Activated naive CD8-positive, alpha-beta T cell treated with anti-CD3 and anti-CD28 coated beads, Interleukin-2, amount 50 U/mL, for 24 hours (primary cell): Measurements from ENCODE around the gene GTPBP3.

ENCODE experiments used
- ATAC-seq: fragments of 150-1000 bp; cut with Tn5 transposase; one replicate; pipeline ENCODE4 v1.10.0; 2021
- DNase-seq: peaks from one replicate; pipeline ENCODE4 v3.0.0; 2021
- H3K27ac Mint-ChIP-seq: one replicate; pipeline ENCODE4 v1.8.0; 2021; ENCODE audit warnings: mild to moderate bottlenecking, mixed read lengths
- H3K27me3 Mint-ChIP-seq: one replicate; pipeline ENCODE4 v1.8.0; 2021; ENCODE audit warnings: mixed read lengths
- H3K36me3 Mint-ChIP-seq: one replicate; pipeline ENCODE4 v1.8.0; 2021; ENCODE audit warnings: low read depth, mixed read lengths
- H3K4me1 Mint-ChIP-seq: one replicate; pipeline ENCODE4 v1.8.0; 2021; ENCODE audit warnings: mixed read lengths
- H3K4me3 Mint-ChIP-seq: one replicate; pipeline ENCODE4 v1.8.0; 2021; ENCODE audit warnings: mild to moderate bottlenecking, moderate library complexity, mixed read lengths
- H3K9me3 Mint-ChIP-seq: one replicate; pipeline ENCODE4 v1.8.0; 2021; ENCODE audit warnings: mixed read lengths

Gene GTPBP3

DNA sequence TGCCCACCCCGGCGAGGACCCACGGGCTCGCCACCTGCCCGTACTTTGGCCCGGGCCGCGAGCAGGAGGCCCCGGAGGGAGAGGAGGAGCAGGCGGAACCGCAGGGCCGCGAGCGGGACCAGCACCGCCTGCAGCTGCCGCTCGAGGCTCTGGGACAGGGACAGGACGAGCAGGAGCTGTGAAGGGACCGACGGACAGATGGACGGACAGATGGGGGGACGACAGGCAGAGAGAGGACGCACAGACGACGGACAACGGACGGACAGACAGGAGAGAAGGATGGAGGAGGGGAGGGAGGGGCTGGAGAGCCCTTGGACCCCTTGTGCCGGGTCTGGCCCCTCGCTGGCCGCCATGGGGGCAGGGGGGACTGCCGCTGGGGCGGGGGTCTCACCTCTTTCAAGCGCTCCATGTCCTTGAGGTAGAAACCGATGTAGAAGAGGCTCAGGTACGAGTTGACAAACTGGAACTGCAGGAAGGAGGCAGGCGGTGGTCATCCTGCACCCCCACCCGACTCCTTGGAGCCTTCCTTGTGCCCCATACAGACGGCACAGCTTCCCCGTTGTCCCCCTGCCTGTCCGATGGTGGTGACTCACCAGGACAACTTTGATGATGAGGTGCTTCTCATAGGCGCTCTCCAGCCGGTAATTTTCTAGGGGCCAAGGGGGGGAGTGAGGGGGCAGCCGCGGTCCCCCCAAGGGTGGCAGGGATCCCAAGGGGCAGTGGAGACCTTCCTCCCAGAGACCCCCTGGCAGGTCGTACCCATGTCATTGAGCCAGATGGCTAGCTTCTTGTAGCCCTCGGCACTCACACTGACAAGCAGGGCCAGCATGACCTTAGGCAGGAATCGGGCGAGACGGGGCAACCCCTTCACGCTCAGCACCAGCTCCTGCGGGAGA, 7.7 kb upstream of the GTPBP3 start:
- ATAC-seq: no peak
- peaks cover 15% of the 10 kb centered on the region for H3K4me1 Mint-ChIP-seq
- H3K4me3 Mint-ChIP-seq: no peak overlapping the region

DNA sequence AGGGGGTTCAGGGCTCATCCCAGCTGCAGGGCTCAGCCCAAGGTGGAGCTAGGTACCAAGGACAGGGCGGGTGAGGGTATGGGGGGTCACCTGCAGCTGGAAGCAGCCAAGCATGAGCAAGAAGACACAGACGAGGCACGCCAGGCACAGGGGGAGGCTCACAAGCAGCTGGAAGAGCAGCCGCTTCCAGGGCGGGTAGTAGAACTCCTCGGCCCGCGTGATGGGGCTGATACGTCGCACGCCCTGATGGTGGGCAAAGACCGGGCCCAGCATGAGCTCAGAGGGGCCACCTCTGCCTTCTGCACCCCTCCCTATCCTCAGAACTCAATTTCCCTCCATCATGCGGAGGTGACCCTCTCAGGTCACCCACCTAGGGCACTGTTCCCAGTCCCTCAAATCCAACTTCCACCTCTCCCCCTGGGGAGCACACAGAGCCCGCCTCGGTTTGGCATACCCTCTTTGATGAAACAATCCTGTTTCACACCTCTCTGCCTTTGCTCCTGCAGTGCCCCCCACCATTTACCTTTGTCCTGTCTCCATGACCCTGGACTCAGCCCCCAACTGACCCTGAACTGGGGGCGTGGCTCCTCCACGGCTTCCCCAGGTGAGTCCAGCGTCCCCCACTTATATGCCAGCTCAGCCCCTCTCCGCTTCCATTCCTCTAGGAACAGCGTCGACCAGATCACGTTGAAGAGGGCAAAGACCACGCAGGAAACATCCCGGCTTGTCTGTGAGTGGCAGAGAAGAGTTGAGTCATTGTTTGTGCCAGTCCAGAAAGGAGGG, 6.9 kb upstream of the GTPBP3 start:
- Mint-ChIP-seq H3K27me3 (no peaks in the 10 kb centered on the region), H3K9me3 (no peaks in the 10 kb centered on the region), H3K4me3 (no peak overlapping the region), H3K4me1 (peaks cover 22% of the 10 kb centered on the region), H3K27ac (no peak overlapping the region), H3K36me3 (no peaks in the 10 kb centered on the region)
- ATAC-seq: no peak
- no peak for DNase-seq

More for the DNA sequence above, 7.7 kb upstream of the GTPBP3 start:
- DNase-seq: no peak
- Mint-ChIP-seq H3K9me3 (no peaks in the 10 kb centered on the region), H3K27me3 (no peaks in the 10 kb centered on the region), H3K27ac (no peak overlapping the region), H3K36me3 (no peaks in the 10 kb centered on the region)

DNA sequence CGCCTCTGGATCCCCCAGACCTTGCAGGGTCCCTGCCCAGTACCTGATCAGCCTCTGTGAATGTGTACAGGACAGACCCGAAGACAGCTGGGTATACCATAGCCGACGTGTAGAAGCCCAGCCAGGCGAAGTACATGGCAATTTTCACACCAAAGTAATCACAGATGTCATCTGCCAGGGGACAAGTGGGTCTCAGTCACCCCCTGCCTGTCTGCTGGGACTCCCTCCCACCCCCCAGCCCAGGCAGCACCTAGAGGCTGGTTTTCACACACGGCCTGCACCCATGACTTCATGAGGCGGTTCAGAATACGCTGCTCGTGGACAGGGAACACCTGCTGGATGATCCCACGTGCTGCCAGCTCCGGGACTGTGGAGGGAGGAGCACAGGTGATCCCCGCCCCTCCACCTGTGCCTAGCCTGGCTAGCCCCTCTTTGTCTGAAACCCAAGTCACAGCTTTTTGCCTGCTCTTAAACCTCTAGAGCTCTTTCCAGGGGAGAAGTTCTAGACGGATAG, 6.3 kb upstream of the GTPBP3 start:
- H3K36me3 Mint-ChIP-seq: no peaks in the 10 kb centered on the region
- H3K4me3 Mint-ChIP-seq: no peak overlapping the region
- no peak overlapping the region for H3K27ac Mint-ChIP-seq
- no peak for DNase-seq
- H3K4me1 Mint-ChIP-seq: peaks cover 25% of the 10 kb centered on the region
- H3K27me3 Mint-ChIP-seq: no peaks in the 10 kb centered on the region
- H3K9me3 Mint-ChIP-seq: no peaks in the 10 kb centered on the region
- ATAC-seq: no peak

DNA sequence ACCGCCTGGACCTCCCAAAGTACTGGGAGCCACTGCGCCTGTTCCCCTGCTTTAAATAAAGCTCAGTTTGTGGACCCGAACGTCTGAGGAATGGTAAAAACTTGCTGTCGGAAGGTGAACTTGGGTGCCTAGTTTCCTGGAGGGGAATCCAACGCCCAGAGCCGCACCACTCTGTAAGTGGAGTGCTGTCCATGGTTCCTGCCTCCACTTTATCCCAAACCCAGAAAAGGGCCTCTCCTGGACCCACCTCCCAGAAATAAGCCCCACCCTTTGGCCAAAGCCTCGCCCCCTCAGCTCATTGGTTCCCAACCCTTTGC, 5.0 kb upstream of the GTPBP3 start:
- H3K9me3 Mint-ChIP-seq: no peaks in the 10 kb centered on the region
- H3K27ac Mint-ChIP-seq: no peak overlapping the region
- DNase-seq (no peak), ATAC-seq (no peak)
- no peak overlapping the region for H3K4me3 Mint-ChIP-seq
- H3K4me1 Mint-ChIP-seq: peaks cover 26% of the 10 kb centered on the region
- no peaks in the 10 kb centered on the region for H3K27me3 Mint-ChIP-seq
- H3K36me3 Mint-ChIP-seq: no peaks in the 10 kb centered on the region

DNA sequence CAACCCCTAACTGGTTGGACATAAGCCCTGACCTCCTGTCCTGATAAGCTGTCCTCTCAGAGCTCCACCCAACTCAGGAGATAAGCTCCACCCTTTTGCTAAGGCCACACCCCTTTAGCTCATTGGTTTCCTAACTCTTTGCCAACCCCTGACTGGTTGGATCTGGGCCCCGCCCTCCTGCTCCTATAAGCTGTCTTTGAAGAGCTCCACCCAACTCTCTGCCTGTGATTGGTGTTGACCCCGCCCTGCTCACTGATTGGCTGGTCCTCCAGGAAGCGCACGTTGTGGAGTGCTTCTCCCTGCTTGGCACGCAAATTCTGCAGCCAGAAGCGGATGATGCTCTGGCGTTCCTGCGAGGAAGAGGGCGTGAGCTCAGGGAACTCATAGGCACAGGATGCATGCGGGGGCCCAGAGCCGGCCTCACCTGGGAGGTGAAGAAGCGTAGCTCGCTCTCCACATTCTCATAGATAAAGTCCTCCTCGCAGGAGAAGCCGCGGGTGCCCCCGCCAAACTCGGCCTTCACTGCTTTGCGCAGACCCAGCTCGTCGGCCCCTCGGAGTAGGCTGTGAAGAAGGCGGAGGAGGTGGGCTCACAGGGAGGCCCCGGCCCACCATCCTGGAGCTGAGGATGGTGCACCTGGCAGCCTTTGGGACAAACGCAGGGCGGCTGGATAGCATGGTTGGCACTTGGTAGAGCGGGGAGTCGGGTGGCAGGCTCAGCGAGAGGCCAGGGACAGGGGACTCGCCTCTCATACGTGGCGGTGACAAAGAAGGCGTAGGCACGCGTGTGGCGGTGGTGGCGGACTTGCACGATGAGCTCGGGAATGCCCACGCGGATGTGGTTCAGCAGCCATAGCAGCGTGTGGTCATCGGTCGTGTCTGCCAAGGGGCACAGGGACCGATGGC, 4.4 kb upstream of the GTPBP3 start:
- Mint-ChIP-seq H3K27me3 (no peaks in the 10 kb centered on the region), H3K4me3 (no peak overlapping the region)
- ATAC-seq: no peak

DNA sequence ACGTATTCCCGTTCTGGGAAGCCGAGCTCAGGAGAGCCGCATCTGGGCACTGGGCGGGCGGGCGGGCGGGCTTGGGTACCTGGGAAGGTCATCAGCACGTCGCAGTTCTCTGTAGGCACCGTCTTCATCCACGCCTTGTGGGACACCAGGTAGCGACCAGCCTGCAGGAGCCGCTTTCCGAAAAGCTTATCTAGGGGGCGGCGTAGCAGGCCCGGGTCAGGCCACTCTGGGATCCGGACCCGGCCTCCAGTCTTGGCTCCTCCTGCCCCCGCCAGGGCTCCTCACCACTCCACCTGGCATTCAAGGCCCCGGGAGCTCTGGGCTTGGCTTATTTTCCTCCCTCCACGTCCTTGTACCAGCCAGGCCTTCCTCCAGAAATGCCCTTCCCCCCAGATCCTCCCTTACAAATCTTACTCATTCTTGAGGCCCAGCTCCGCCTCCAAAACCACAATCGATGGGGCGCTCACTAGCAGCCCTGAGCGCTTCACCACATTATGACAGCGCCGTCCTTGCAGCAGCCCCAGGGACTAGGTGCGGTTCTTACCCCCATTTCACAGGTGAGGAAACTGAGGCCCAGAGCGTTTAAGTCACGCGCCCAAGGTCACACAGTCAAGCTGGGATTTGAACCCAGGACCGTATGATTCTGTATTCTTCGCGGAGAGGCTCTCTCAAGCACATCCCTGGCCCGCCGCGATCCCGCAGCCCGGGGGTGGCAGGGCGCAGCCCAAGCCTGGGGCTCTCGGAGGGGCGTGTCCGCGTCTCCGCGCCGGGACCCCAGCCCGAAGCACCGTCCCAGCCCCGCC, 3.5 kb upstream of the GTPBP3 start:
- H3K4me3 Mint-ChIP-seq: peak overlapping the region; percentile 78
- H3K9me3 Mint-ChIP-seq: no peaks in the 10 kb centered on the region
- peak; percentile 47 for ATAC-seq
- no peaks in the 10 kb centered on the region for H3K36me3 Mint-ChIP-seq
- peaks cover 33% of the 10 kb centered on the region for H3K4me1 Mint-ChIP-seq
- peak overlapping the region; percentile 79 for H3K27ac Mint-ChIP-seq
- DNase-seq: peak; percentile 79
- H3K27me3 Mint-ChIP-seq: no peaks in the 10 kb centered on the region

More for the DNA sequence above, 4.4 kb upstream of the GTPBP3 start:
- Mint-ChIP-seq H3K9me3 (no peaks in the 10 kb centered on the region), H3K27ac (no peak overlapping the region), H3K36me3 (no peaks in the 10 kb centered on the region), H3K4me1 (peaks cover 26% of the 10 kb centered on the region)
- peak; percentile 52 for DNase-seq

DNA sequence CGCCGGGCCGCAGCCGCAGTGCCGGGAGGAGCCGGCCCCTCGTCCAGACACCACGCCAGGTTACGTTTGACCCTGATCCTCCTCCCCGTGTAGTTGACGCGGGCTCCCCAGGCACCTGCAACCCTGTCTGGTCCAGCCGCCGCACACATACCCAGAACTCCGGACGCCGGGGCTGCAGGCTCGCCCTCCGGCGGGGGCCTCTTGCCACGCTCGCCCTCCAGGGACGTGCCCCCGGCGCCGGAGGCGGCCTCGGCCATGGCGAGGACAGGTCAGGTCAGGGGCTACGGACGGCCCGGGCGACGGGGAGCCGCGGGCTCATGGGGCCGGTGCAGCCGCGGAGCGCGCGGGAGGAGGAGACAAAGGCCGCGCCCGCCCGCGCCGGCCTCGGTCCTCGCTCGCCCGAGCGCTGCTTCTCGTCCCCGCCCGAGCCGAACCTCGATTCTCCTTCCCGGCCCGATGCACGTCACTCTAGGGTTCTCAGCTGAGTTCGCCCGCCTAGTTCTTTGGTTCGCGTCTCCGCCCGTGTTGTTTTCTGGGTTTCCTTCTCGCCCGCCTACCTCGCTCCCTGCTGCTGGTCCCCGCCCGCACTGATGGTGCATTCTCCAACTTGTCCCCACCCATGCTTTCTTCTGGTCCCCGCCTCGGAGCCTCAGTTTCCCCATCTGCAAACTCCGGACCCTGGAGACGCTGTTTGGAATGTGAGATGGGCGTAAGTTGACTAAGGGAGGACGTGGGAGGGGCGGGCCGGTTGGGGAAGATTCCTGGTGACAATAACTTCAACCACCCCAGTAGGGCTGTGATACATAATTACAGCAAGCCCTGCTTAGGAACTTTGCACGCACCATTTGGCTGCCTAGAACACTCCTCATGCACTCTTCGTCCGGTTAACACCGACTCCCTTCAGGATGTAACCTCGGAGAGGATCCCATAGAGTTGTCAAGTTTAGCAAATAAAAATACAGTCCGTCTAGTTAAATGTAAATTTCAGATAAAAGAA, 2.6 kb upstream of the GTPBP3 start, which contains the start of gene ANO8:
Gene ANO8 (minus strand): TSS at position 442 of the 996 bp plus-strand sequence. CDS start 185 bp downstream, at position 257.
- no peaks in the 10 kb centered on the region for H3K27me3 Mint-ChIP-seq
- H3K4me1 Mint-ChIP-seq: peaks cover 33% of the 10 kb centered on the region

DNA sequence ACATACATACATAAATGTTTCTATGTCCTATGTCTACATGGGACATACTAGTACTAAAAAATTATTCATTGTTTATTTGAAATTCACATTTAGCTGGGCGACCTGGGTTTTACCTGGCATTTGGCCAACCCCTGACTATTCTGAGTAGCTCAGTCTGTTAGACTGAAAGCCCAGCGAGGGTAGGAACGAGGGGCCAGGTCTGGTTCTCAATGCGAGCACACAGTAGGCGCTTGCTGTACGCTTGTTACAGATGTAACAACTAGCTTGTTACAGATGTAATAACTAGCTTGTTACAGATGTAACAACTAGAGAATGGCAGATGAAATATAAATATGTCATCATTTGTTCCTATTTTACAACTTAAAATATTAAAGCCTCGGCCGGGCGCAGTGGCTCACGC, 1.8 kb upstream of the GTPBP3 start:
- H3K27me3 Mint-ChIP-seq: no peaks in the 10 kb centered on the region
- H3K4me1 Mint-ChIP-seq: peaks cover 28% of the 10 kb centered on the region

More for the DNA sequence above, 2.6 kb upstream of the GTPBP3 start, which contains the start of gene ANO8:
- DNase-seq (peak; percentile 97), ATAC-seq (peak; percentile 51)
- Mint-ChIP-seq H3K4me3 (peak within 1 kb of the TSS; percentile 81), H3K36me3 (no peaks in the 10 kb centered on the region), H3K9me3 (no peaks in the 10 kb centered on the region), H3K27ac (peak within 1 kb of the TSS; percentile 79)

DNA sequence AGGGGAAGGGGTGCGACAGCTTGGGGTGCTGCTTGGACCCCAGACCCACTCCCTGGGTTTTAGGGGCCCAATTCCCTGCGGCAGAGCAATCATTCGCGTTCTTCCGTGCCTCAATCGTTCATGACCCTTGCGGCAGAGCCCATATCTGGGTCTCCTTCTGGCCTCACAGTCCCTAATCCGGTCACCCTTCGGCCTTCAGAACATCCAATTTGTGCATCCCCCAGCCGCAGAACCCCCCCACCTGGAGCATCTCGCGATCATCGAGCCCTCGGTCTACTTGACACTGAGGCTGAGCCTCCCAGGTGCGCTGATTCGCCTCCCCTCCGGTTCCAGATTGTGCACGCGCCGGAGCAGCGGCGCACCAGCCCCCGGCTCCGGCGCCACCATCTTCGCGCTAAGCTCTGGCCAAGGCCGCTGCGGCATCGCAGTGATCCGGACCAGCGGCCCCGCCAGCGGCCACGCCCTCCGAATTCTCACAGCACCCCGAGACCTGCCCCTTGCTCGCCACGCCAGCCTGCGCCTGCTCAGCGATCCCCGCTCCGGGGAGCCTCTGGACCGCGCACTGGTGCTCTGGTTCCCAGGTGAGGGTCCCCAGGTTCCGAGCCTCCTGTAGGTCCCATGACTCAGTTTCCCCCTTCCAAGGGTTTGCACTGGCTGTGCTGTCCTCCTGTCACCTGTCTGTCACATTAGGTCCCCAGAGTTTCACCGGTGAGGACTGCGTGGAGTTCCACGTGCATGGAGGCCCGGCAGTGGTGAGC, 501 bp downstream of the GTPBP3 start:
- H3K4me3 Mint-ChIP-seq: peak overlapping the region; percentile 95
- peaks cover 2% of the 10 kb centered on the region for H3K36me3 Mint-ChIP-seq
- ATAC-seq (no peak), DNase-seq (peak; percentile 62)
- H3K4me1 Mint-ChIP-seq: peaks cover 28% of the 10 kb centered on the region
- no peaks in the 10 kb centered on the region for H3K9me3 Mint-ChIP-seq
- no peaks in the 10 kb centered on the region for H3K27me3 Mint-ChIP-seq
- peak overlapping the region; percentile 86 for H3K27ac Mint-ChIP-seq

More for the DNA sequence above, 1.8 kb upstream of the GTPBP3 start:
- ATAC-seq: no peak
- H3K36me3 Mint-ChIP-seq: no peaks in the 10 kb centered on the region
- DNase-seq: no peak
- no peak overlapping the region for H3K27ac Mint-ChIP-seq
- H3K4me3 Mint-ChIP-seq: no peak overlapping the region
- H3K9me3 Mint-ChIP-seq: no peaks in the 10 kb centered on the region

DNA sequence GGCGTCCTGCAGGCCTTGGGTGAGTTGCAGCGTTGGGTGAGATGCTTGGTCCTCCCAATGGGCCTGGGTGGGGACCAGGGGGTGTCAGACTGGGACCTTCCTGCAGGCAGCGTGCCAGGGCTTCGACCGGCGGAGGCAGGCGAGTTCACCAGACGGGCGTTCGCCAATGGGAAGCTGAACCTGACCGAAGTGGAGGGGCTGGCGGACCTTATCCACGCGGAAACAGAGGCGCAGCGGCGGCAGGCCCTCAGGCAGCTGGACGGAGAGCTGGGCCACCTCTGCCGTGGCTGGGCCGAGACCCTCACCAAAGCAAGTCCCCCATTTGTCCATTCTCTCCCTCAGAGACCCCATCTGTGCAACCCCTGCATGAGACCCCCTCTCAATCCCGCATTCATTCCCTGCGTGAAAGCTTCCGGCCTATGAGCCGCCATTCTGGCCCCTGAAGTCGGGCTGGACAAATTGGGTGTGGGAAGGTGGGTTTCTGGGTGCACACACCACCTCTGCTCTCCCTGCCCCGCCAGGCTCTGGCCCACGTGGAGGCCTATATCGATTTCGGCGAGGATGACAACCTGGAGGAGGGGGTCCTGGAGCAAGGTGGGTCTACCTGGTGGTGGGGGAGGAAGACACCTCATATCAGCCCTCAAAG, 1.2 kb downstream of the GTPBP3 start:
- Mint-ChIP-seq H3K36me3 (peaks cover 2% of the 10 kb centered on the region), H3K27ac (peak overlapping the region; percentile 86)

DNA sequence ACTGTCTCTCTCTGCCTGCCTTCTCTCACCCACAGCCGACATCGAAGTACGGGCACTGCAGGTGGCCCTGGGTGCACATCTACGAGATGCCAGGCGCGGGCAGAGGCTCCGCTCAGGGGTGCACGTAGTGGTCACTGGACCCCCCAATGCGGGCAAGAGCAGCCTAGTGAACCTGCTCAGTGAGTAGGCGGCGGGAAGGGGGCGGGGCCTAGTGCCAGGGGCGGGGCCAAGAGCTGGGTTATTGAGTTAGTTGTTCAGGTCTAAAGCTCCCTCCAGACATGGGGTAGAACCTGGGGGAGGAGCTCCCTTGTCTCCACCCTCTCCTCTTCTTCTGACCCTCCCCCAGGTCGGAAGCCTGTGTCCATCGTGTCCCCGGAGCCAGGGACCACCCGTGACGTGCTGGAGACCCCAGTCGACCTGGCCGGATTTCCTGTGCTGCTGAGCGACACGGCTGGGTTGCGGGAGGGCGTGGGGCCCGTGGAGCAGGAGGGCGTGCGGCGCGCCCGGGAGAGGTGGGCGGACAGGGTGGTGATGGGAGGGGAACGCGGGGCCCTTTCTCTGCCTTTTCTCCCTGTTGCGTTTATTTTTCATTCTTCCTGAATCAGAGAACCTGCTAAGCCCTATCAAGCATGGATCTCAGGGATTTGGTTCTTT, 1.9 kb downstream of the GTPBP3 start:
- peaks cover 21% of the 10 kb centered on the region for H3K4me1 Mint-ChIP-seq
- no peak for ATAC-seq
- DNase-seq: peak; percentile 60
- peak overlapping the region; percentile 95 for H3K4me3 Mint-ChIP-seq
- no peaks in the 10 kb centered on the region for H3K27me3 Mint-ChIP-seq
- H3K27ac Mint-ChIP-seq: no peak overlapping the region
- H3K36me3 Mint-ChIP-seq: peaks cover 2% of the 10 kb centered on the region
- H3K9me3 Mint-ChIP-seq: no peaks in the 10 kb centered on the region

More for the DNA sequence above, 1.2 kb downstream of the GTPBP3 start:
- no peak for DNase-seq
- no peaks in the 10 kb centered on the region for H3K27me3 Mint-ChIP-seq
- H3K4me1 Mint-ChIP-seq: peaks cover 25% of the 10 kb centered on the region
- peak overlapping the region; percentile 95 for H3K4me3 Mint-ChIP-seq
- no peak for ATAC-seq
- H3K9me3 Mint-ChIP-seq: no peaks in the 10 kb centered on the region
